Smooth muscle cell of the umbilical artery (primary cell): ENCODE results near the gene PSG1. TPM values are rescaled to one million over a fixed set of nuclear protein-coding genes. Genes with fewer than 3 reads are reported as not detected.

Source experiments
- total RNA-seq: library from RNA; depleted of rRNA; stranded (reverse); fragments of >200 nt; gene quantifications from 2 replicates; pipeline ENCODE4 v1.2.3, GENCODE V29; 2014

Gene PSG1
- total RNA-seq = not detected in 2 replicates

DNA sequence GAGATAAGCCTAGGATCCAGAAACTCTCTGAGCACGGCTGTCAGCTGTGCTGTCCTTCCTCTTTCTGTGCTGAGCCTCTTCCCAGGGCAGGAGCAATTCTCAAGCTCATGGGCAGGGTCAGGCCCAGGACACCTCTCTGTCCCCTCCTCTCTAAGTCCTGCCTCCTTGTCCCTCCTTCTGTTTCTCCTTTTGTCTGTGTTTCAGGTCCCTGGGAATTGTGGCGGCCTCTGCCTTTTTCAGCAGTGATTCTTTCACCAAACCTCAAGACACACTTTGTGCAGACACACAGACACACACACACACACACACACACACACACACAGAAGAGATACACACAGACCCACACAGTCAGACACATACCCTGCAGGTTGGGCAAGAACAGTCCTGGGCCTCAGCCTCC is at the start of gene PSG1:
PSG1 (minus strand) TSS at position 101 of the 400 bp plus-strand sequence. CDS start 132 bp downstream, outside the sequence.

DNA sequence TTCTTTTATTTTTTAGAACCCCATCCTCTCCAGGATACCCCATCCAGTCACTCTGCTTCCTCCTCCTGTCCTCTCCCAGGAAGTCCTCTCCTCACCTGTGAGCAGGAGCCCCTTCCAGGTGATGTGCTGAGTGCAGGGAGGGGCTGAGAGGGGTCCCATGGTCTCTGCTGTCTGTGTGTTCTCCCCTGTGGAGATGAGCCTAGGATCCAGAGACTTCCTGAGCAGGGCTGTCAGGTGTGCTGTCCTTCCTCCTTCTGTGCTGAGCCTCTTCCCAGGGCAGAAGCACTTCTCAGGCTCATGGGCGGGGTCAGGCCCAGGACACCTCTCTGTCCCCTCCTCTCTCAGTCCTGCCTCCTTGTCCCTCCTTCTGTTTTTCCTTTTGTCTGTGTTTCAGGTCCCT is 38.1 kb upstream of the PSG1 start, which contains the start of gene PSG6:
PSG6 (minus strand) TSS at position 261 of the 400 bp plus-strand sequence; CDS start at position 159, 102 bp downstream.

Other genes starting within 250 kb of the PSG1 start
- gene PSG3, start 139.2 kb downstream of the PSG1 start, total RNA-seq = not detected in 2 replicates
- not detected in 2 replicates for gene PSG8, start 114.0 kb downstream of the PSG1 start, total RNA-seq
- gene PSG6, start 38.2 kb upstream of the PSG1 start, total RNA-seq = not detected in 2 replicates
- not detected in 2 replicates for gene PSG7, start 57.5 kb upstream of the PSG1 start, total RNA-seq
- not detected in 2 replicates for gene PSG11, start 146.8 kb upstream of the PSG1 start, total RNA-seq
- gene PSG2, start 203.0 kb upstream of the PSG1 start, total RNA-seq = not detected in 2 replicates